SK-N-MC (cell line): ENCODE data around the gene MRLN.

ENCODE experiments used
- EZH2 ChIP-seq: fragments of 200-600 bp; sonication (generic); IDR thresholded peaks from one replicate; pipeline ENCODE4 v1.6.1; 2017; ENCODE audit warnings: antibody characterized with exemption
- POLR2AphosphoS5 ChIP-seq: IDR thresholded peaks from 2 replicates; pipeline ENCODE4 v1.6.1; 2012; ENCODE audit warnings: mild to moderate bottlenecking, low read depth, low read length, borderline replicate concordance

- TF ChIP-seq EZH2 (no peak), POLR2AphosphoS5 (no peak)
Measured at GRCh38 chr10:59708816-59709394, 44.4 kb downstream of the MRLN start.
